ENCODE results near the gene TFE3. TPM values are rescaled to one million over a fixed set of nuclear protein-coding genes. Genes with fewer than 3 reads are reported as not detected.

Gene TFE3
- total and polyA plus RNA-seq, 10 of the 15 experiments (the other 5 are each of a cell fraction or from before 2014, with no cell fraction given), result 3.5 to 20.4 (median 11.6) TPM

DNA sequence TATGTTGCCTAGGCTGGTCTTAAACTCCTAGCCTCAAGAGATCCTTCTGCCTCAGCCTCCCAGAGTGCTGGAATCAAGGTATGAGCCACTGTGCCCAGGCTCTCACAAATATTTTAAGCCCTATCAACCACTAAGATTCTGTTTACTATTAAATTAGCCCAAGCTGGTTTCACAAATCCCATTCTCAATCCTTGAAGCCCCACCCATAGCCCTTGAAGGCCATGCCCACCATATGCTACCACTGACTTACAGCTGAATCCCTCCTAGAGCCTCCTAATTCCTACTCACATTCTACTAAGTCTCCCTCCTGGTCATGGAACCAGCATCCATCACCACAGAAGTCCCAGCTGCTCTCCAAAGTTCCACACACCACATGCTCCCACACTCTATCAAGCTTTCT lies 50.8 kb downstream of the TFE3 start (continued):
- no peak for TF ChIP-seq CREB1 (IDR thresholded peaks at IDR 0.05; ENCODE audit: low read depth)
- no peak for TF ChIP-seq MEF2A (IDR thresholded peaks at IDR 0.05; ENCODE audit: insufficient read depth, low read depth, low read length)

DNA sequence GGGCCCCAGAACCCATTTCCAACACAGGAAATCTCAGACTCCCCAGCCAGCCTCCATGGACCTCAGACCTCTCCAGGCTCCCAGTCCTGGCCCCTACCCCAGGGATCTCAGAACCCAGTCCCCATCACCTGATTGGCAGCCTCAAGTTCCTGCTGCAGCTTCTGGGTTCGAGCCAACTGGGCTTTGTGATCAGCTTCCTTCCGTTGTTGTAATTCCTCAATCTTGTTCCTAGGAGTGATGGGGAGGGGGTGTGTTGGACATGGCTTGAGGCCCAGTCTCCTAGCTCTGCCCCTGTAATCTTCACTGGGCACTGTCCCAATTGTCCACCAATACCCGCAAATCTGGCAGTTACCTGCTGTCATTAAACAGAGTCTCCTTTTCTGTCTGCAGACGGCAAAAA lies 53.7 kb downstream of the TFE3 start:
- no peak for TF ChIP-seq LARP7 (IDR thresholded peaks at IDR 0.05)
- no peak for TF ChIP-seq EGR1 (IDR thresholded peaks at IDR 0.05; ENCODE audit: borderline replicate concordance in 1 of 2, low read depth in 2 of 2, low read length in 2 of 2)
- TF ChIP-seq JUND (IDR thresholded peaks at IDR 0.05; ENCODE audit: low read depth, low read length), result no peak
- TF ChIP-seq CHD1 (IDR thresholded peaks at IDR 0.05; ENCODE audit: low read depth, low read length), result no peak
- no peak for TF ChIP-seq SMAD1 (IDR thresholded peaks at IDR 0.05; ENCODE audit: low read depth, partially characterized antibody)
- TF ChIP-seq, protein P1, sequence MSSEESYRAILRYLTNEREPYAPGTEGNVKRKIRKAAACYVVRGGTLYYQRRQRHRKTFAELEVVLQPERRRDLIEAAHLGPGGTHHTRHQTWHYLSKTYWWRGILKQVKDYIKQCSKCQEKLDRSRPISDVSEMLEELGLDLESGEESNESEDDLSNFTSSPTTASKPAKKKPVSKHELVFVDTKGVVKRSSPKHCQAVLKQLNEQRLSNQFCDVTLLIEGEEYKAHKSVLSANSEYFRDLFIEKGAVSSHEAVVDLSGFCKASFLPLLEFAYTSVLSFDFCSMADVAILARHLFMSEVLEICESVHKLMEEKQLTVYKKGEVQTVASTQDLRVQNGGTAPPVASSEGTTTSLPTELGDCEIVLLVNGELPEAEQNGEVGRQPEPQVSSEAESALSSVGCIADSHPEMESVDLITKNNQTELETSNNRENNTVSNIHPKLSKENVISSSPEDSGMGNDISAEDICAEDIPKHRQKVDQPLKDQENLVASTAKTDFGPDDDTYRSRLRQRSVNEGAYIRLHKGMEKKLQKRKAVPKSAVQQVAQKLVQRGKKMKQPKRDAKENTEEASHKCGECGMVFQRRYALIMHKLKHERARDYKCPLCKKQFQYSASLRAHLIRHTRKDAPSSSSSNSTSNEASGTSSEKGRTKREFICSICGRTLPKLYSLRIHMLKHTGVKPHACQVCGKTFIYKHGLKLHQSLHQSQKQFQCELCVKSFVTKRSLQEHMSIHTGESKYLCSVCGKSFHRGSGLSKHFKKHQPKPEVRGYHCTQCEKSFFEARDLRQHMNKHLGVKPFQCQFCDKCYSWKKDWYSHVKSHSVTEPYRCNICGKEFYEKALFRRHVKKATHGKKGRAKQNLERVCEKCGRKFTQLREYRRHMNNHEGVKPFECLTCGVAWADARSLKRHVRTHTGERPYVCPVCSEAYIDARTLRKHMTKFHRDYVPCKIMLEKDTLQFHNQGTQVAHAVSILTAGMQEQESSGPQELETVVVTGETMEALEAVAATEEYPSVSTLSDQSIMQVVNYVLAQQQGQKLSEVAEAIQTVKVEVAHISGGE (CRISPR knock-in tag; IDR thresholded peaks at IDR 0.05), result no peak
- no peak for TF ChIP-seq ZNF24 (IDR thresholded peaks at IDR 0.05)
- TF ChIP-seq, protein P2, sequence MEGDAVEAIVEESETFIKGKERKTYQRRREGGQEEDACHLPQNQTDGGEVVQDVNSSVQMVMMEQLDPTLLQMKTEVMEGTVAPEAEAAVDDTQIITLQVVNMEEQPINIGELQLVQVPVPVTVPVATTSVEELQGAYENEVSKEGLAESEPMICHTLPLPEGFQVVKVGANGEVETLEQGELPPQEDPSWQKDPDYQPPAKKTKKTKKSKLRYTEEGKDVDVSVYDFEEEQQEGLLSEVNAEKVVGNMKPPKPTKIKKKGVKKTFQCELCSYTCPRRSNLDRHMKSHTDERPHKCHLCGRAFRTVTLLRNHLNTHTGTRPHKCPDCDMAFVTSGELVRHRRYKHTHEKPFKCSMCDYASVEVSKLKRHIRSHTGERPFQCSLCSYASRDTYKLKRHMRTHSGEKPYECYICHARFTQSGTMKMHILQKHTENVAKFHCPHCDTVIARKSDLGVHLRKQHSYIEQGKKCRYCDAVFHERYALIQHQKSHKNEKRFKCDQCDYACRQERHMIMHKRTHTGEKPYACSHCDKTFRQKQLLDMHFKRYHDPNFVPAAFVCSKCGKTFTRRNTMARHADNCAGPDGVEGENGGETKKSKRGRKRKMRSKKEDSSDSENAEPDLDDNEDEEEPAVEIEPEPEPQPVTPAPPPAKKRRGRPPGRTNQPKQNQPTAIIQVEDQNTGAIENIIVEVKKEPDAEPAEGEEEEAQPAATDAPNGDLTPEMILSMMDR (IDR thresholded peaks at IDR 0.05 in 2 of 3, conservative IDR thresholded peaks at IDR 0.05 in 1 of 3; ENCODE audit: control insufficient read depth in 2 of 3, extremely low read depth in 1 of 3, insufficient read depth in 1 of 3, low read depth in 3 of 3, low read length in 3 of 3), result no peak
- TF ChIP-seq SMAD5 (IDR thresholded peaks at IDR 0.05; ENCODE audit: low read depth), result no peak
- no peak for TF ChIP-seq PAX5 (IDR thresholded peaks at IDR 0.05; ENCODE audit: borderline replicate concordance, low read depth, low read length)
- TF ChIP-seq KLF5 (IDR thresholded peaks at IDR 0.05; ENCODE audit: partially characterized antibody), result no peak
- no peak for TF ChIP-seq MEF2B (IDR thresholded peaks at IDR 0.05; ENCODE audit: partially characterized antibody, poor library complexity, severe bottlenecking)
- TF ChIP-seq TCF3 (IDR thresholded peaks at IDR 0.05; ENCODE audit: borderline replicate concordance, insufficient read depth, low read depth, low read length), result no peak
- TF ChIP-seq ETV6 (conservative IDR thresholded peaks at IDR 0.05 in 1 of 2, IDR thresholded peaks at IDR 0.05 in 1 of 2; ENCODE audit: borderline replicate concordance in 1 of 2, low read depth in 1 of 2), result no peak
- TF ChIP-seq NFXL1 (IDR thresholded peaks at IDR 0.05; ENCODE audit: borderline replicate concordance), result no peak
- ChIA-PET POLR2A (no interaction called here), RAD21 (ENCODE audit: unreplicated experiment) (no interaction called here), SMC1A (ENCODE audit: uncharacterized antibody, unreplicated experiment) (no interaction called here), CTCF (no interaction called here)
- Histone ChIP-seq H3K27me3 (replicated peaks in 1 of 2; ENCODE audit: control insufficient read depth in 2 of 2, insufficient read depth in 2 of 2, low read length in 1 of 2) (no peaks in the 10 kb centered on the region), H3K9me3 (replicated peaks; ENCODE audit: control insufficient read depth, insufficient read depth, low read length) (no peaks in the 10 kb centered on the region), H2AFZ (ENCODE audit: control insufficient read depth, low read depth, low read length) (no peak overlapping the region), H3K36me3 (ENCODE audit: control insufficient read depth in 2 of 2, insufficient read depth in 2 of 2, low read length in 1 of 2) (peaks cover 0 to 13% of the 10 kb centered on the region in 2 experiments; a peak in 3 of 4 replicates), H3K4me2 (ENCODE audit: control insufficient read depth, insufficient read depth) (no peak overlapping the region), H3K4me3 (no peak overlapping the region), H3K9ac (ENCODE audit: control insufficient read depth, insufficient read depth, low read length) (no peak overlapping the region), H3K27ac (ENCODE audit: control insufficient read depth, insufficient read depth) (no peak overlapping the region), H3K4me1 (ENCODE audit: control insufficient read depth, insufficient read depth, low read length) (no peaks in the 10 kb centered on the region), H4K20me1 (ENCODE audit: control insufficient read depth, insufficient read depth) (no peaks in the 10 kb centered on the region), H3K79me2 (ENCODE audit: control insufficient read depth, insufficient read depth, low read length) (no peaks in the 10 kb centered on the region)
- ATAC-seq (no peak), DNase-seq (ENCODE audit: low read depth, low spot score) (no peak), FAIRE-seq (no peak)
- intact Hi-C loops (cut with micrococcal nuclease; ENCODE audit: unreplicated experiment), result no loop called here
- BruUV-seq (replicated peaks), result no TSS peak
- WGBS (ENCODE audit: insufficient coverage, insufficient replicate concordance, low lambda C conversion rate, missing lambda C conversion rate), result 70% methylated on average over 4 of the region's 4 CpGs
- in situ Hi-C loops (cut with MboI), result no loop called here

All from GM12878 (cell line).